ENCODE data around the gene CENPW. TPM values are rescaled to one million over a fixed set of nuclear protein-coding genes. Genes with fewer than 3 reads are reported as not detected.

The CENPW gene
- total and polyA plus RNA-seq, 12 donors: 0.50 to 6.1 (median 1.2) TPM; not detected in 4

DNA sequence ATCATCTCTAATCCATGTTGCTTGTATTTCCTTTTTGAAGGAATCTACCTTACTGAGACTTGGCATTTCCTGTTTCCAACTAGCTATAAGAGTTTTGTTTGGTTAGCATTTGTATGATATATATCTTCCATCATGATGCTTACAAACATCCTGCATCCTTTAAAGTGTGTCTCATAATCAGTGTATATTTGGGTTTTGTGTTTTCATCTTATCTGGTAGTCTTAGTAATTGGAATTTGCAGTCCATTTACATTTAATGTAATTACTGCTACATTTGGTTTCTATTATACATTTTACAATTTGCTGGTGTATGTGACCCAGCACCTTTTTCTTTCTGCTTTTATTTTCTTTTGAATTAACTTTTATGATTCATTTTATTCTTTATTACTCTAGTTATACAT lies 12.6 kb downstream of the CENPW start:
- H3K4me1 ChIP-seq: no peaks in the 10 kb centered on the region
- no peak overlapping the region for H3K27ac ChIP-seq
- ATAC-seq (no peak), DNase-seq (no peak)
- H3K4me3 ChIP-seq: no peak overlapping the region
- peaks cover 0 to 18% (median 5%) of the 10 kb centered on the region in 11 donors for H3K9me3 ChIP-seq
- no peaks in the 10 kb centered on the region for H3K27me3 ChIP-seq
- TF ChIP-seq, protein P1, sequence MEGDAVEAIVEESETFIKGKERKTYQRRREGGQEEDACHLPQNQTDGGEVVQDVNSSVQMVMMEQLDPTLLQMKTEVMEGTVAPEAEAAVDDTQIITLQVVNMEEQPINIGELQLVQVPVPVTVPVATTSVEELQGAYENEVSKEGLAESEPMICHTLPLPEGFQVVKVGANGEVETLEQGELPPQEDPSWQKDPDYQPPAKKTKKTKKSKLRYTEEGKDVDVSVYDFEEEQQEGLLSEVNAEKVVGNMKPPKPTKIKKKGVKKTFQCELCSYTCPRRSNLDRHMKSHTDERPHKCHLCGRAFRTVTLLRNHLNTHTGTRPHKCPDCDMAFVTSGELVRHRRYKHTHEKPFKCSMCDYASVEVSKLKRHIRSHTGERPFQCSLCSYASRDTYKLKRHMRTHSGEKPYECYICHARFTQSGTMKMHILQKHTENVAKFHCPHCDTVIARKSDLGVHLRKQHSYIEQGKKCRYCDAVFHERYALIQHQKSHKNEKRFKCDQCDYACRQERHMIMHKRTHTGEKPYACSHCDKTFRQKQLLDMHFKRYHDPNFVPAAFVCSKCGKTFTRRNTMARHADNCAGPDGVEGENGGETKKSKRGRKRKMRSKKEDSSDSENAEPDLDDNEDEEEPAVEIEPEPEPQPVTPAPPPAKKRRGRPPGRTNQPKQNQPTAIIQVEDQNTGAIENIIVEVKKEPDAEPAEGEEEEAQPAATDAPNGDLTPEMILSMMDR (IDR thresholded peaks at IDR 0.05): no peak
- no peaks in the 10 kb centered on the region for H3K36me3 ChIP-seq
- intact Hi-C loops (cut with DNase I): no loop called here

DNA sequence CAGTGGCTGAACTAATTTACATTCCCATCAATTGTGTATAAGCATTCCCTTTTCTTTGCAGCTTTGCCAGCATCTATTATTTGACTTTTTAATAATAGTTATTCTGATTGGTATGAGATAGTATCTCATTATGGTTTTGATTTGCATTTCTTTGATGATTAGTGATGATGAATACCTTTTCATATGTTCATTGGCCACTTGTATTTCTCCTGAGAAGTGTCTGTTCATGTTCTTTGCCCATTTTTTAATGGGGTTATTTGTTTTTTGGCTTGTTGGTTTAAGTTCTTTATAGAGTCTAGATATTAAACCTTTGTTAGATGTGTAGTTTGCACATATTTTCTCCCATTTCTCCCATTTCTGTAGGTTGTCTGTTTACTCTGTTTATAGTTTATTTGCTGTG lies 16.6 kb downstream of the CENPW start:
- Histone ChIP-seq H3K27me3 (no peaks in the 10 kb centered on the region), H3K36me3 (no peaks in the 10 kb centered on the region), H3K4me1 (no peaks in the 10 kb centered on the region), H3K27ac (no peak overlapping the region), H3K4me3 (no peak overlapping the region), H3K9me3 (peaks cover 0 to 50% (median 26%) of the 10 kb centered on the region in 11 donors)
- DNase-seq: no peak
- TF ChIP-seq, protein P1 (IDR thresholded peaks at IDR 0.05): no peak
- no peak for ATAC-seq
- intact Hi-C loops (cut with DNase I): no loop called here

DNA sequence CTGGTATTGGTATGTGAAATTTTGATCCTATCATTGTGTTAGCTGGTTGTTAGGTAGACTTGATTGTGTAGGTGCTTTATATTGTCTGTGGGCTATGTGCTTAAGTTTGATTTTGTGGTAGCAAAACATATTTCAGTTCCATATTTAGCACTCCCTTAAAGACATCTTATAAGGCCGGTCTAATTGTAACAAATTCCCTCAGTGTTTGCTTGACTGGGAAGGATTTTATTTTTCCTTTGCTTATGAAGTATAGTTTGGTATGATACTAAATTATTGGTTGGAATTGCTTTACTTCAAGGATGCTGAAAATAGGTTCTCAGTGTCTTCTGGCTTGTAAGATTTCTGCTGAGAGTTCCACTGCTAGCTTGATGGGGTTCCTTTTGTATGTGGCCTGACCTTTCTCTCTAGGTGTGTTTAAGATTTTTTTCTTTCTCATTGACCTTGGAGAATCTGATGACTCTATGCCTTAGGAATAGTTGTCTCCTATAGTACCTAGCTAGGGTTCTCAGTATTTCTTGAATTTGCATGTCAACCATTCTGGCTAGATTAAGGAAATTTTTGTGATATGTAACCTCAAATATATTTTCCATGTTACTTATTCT lies 20.1 kb downstream of the CENPW start:
- H3K36me3 ChIP-seq: no peaks in the 10 kb centered on the region
- no peaks in the 10 kb centered on the region for H3K4me1 ChIP-seq
- ATAC-seq (no peak), DNase-seq (no peak)
- no peak overlapping the region for H3K4me3 ChIP-seq
- TF ChIP-seq, protein P1 (IDR thresholded peaks at IDR 0.05): no peak
- peaks cover 0 to 50% (median 26%) of the 10 kb centered on the region in 11 donors for H3K9me3 ChIP-seq
- H3K27ac ChIP-seq: no peak overlapping the region
- no peaks in the 10 kb centered on the region for H3K27me3 ChIP-seq
- 95 to 98% methylated on average over 1 of the region's 1 CpG for WGBS, 2 donors
- intact Hi-C loops (cut with DNase I): no loop called here

DNA sequence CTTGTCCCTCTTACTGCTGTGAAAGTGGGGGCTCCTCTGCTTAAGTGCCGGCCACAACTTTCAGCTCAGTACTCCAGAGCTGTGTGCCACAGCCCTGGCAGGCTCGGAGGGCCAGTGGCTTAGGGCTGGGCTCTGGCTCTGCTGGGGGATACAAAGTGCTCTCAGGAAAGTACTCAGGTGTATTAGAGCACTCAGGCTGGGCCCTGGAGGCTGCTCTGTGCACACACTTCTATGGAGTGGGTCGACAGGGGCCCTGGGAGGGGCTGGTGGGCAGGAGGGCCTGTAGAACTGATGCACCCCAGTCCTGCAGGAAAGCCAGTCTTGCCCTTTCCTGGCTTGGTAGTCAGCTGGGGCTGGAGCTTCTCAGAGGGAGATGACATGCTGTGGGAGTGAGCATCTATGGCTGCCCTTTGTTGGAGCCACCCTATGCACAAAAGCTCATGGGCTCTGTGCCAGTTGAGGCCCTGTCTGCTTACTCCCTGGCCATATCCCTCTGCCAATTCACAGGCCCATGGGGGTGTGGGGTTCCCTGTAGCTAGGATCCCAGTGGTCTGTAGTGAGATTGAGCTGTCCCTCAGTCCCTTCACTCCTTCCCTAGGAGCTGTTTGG lies 22.0 kb downstream of the CENPW start:
- Histone ChIP-seq H3K27ac (no peak overlapping the region), H3K9me3 (peaks cover 0 to 43% (median 24%) of the 10 kb centered on the region in 11 donors), H3K4me1 (no peaks in the 10 kb centered on the region), H3K27me3 (no peaks in the 10 kb centered on the region), H3K36me3 (no peaks in the 10 kb centered on the region), H3K4me3 (no peak overlapping the region)
- intact Hi-C loops (cut with DNase I): no loop called here
- TF ChIP-seq, protein P1 (IDR thresholded peaks at IDR 0.05): no peak
- WGBS, 2 donors: 89 to 92% methylated on average over 3 of the region's 3 CpGs
- DNase-seq: no peak
- no peak for ATAC-seq

Measured in heart right ventricle (tissue), 16 donors.